Activated T-cell treated with anti-CD3 and anti-CD28 coated beads, Interleukin-2, amount 50 U/mL, for 4 hours (primary cell): ENCODE data around the gene N4BP2L2. TPM values are rescaled to one million over a fixed set of nuclear protein-coding genes. Genes with fewer than 3 reads are reported as not detected.

Source experiments
- ATAC-seq, 2 donors: fragments of 200-7000 bp; cut with Tn5 transposase; one replicate each; pipeline ENCODE4 v1.10.0; 2021
- DNase-seq: peaks from one replicate; pipeline ENCODE4 v3.0.0-alpha.2; 2020
- H3K27me3 Mint-ChIP-seq: one replicate; pipeline ENCODE4 v1.8.0; 2021; ENCODE audit warnings: low read depth, mixed read lengths
- H3K36me3 Mint-ChIP-seq: one replicate; pipeline ENCODE4 v1.8.0; 2022; ENCODE audit warnings: mixed read lengths; ENCODE audit not compliant: insufficient read depth
- H3K4me1 Mint-ChIP-seq: one replicate; pipeline ENCODE4 v1.8.0; 2021; ENCODE audit warnings: low read depth, mixed read lengths
- H3K4me3 Mint-ChIP-seq: one replicate; pipeline ENCODE4 v1.8.0; 2021; ENCODE audit warnings: mild to moderate bottlenecking, moderate library complexity, mixed read lengths
- H3K9me3 Mint-ChIP-seq: one replicate; pipeline ENCODE4 v1.8.0; 2021; ENCODE audit warnings: mixed read lengths
- total RNA-seq, 3 donors: library from RNA; stranded (reverse); gene quantifications; one replicate each; pipeline ENCODE4 v1.2.1, GENCODE V29; 2021

N4BP2L2 gene
- total RNA-seq, 3 donors from 2014 or later: 47.1 to 59.7 (median 58.6) TPM

DNA sequence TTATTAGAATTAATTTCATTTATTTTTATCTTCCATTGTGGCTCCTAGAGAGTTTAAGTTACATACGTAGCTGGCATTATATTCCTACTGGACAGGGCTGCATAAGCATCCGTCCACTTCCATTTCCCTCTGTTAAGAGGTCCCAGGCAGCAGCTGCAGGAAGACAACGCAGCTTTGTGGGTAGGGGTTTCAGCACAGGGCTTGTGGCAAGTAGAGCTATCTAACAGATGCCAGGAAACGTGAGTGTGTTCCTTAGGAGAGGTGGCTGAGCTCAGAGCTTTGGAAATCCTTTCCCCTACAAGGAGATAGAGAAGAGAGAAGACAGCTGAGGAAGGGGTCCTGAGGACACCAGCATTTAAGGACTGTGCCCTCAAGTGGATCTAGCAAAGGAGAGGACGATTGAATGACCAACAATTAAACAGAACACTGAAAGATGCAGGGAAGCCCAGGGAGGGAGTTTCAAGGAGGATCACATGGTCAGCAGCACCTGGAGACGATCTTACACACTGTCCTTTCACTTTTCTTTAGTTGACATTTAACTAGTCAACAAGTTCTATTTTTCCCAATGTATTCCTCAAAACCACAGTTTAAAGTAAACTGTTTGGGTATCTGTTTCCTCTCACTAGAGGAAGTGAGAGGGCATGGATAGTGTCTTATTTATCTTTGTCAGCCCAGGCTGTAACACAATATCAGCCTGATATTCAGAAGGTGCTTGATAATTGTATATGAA, 108.4 kb downstream of the N4BP2L2 start:
- Mint-ChIP-seq H3K4me1 (peaks cover 30% of the 10 kb centered on the region), H3K27me3 (no peaks in the 10 kb centered on the region), H3K9me3 (no peaks in the 10 kb centered on the region), H3K4me3 (no peak overlapping the region), H3K36me3 (peaks cover 7% of the 10 kb centered on the region)
- DNase-seq (no peak), ATAC-seq (no peak)

DNA sequence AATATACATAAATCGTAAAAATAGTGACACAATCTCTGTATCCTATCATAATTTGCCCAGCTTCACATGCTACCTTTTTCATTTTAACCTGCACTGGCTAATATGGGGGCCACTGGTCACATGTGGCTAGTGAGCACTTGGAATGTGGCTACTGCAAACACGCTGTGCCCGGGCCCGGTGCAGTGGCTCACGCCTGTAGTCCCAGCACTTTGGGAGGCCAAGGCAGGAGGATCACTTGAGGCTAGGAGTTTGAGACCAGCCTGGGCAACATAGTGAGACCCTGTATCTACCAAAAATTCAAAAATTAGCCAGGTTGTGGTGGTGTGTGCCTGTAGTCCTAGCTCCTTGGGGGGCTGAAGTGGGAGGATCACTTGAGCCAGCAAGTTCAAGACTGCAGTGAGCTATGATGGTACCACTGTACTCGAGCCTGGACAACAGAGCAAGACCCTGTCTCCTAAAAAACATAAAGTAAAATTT, 109.1 kb downstream of the N4BP2L2 start:
- H3K4me3 Mint-ChIP-seq: no peak overlapping the region
- no peaks in the 10 kb centered on the region for H3K27me3 Mint-ChIP-seq
- H3K36me3 Mint-ChIP-seq: peaks cover 8% of the 10 kb centered on the region
- no peak for ATAC-seq
- DNase-seq: no peak
- H3K9me3 Mint-ChIP-seq: no peaks in the 10 kb centered on the region
- H3K4me1 Mint-ChIP-seq: peaks cover 32% of the 10 kb centered on the region

DNA sequence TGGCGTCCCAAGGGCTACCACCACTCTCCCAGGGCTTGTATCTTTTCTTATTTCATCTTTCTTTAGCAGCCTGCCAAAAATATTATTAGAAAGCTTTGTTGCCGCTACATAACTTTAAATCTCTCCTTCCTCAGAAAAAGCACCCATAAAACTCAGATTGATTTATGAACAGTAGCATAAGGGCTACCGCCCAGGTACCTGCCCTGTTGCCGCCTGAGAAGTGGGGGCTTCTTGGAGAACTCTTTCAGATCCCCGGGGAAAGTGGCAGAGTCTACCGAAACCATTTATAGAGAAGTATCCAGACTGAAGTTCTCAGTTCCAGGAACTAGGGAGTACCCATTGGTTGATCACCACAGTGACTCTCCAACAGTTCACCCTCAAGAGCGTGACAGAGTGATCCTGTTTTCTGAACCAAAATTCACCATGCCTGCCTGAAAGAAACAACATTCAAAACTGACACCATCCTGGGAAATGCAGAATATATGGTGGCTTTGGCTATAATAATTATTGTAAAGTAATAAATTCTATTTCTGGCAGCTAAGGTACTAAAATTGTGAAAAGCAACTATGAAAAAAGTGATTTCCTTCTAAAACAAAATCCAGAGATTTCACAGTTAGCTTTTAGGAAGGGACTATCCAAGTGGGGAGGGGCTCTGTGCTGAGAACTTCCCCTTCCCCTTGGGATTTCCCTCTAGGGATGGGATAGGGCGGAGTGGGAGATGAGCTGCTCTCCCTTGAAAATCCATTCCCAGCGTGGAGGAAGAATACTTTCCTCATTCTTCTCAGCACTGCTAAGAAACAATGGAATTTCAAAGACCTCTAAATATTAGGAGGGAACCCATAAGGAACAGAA, 109.8 kb downstream of the N4BP2L2 start:
- Mint-ChIP-seq H3K36me3 (peaks cover 14% of the 10 kb centered on the region), H3K4me3 (peak overlapping the region; percentile 83), H3K4me1 (peaks cover 37% of the 10 kb centered on the region), H3K27me3 (no peaks in the 10 kb centered on the region), H3K9me3 (no peaks in the 10 kb centered on the region)
- no peak for ATAC-seq
- no peak for DNase-seq

DNA sequence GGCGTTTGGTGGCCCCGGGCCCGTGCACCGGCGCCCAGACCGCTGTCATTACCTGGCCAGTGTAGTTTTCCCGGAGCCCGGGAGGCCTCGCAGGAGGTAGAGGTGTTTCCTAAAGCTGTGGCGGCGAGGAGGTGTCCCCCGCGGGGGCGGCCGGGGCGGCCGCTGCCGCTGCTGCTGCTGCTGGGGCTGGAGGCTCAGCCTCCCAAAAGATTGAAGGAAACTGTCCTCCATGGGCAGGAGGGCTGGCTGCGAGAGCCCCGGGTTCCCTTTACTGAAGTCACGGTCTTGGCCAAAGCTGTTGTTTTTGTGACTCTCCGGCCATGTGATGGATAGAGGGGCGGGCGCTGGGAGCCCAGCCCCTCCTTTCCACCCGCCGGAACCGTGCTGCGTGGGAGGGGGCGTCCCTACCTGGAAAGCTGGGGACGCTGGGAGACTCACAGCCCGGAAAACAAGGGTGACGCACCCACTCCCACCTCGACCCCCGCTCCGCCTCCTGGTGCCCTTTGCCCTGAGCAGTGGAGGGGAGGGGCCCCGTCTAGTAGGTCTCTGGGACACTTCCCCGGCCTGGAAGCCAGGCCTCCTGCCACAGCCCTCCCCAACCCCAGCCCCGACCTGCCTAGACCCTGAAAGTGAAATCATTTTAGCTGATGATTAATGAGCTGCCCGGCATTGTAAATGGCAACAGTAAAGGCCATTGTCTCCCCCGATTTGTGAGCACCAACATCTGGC, 110.6 kb downstream of the N4BP2L2 start, which contains the start of gene N4BP2L1:
Gene N4BP2L1 (minus strand): TSS at position 279 of the 729 bp plus-strand sequence. CDS start 48 bp downstream, at position 231.
- ATAC-seq (peak; percentile 59 to 64), DNase-seq (peak; percentile 90)
- Mint-ChIP-seq H3K27me3 (no peaks in the 10 kb centered on the region), H3K4me3 (peak within 1 kb of the TSS; percentile 87), H3K4me1 (peaks cover 43% of the 10 kb centered on the region), H3K9me3 (no peaks in the 10 kb centered on the region), H3K36me3 (peaks cover 18% of the 10 kb centered on the region)

DNA sequence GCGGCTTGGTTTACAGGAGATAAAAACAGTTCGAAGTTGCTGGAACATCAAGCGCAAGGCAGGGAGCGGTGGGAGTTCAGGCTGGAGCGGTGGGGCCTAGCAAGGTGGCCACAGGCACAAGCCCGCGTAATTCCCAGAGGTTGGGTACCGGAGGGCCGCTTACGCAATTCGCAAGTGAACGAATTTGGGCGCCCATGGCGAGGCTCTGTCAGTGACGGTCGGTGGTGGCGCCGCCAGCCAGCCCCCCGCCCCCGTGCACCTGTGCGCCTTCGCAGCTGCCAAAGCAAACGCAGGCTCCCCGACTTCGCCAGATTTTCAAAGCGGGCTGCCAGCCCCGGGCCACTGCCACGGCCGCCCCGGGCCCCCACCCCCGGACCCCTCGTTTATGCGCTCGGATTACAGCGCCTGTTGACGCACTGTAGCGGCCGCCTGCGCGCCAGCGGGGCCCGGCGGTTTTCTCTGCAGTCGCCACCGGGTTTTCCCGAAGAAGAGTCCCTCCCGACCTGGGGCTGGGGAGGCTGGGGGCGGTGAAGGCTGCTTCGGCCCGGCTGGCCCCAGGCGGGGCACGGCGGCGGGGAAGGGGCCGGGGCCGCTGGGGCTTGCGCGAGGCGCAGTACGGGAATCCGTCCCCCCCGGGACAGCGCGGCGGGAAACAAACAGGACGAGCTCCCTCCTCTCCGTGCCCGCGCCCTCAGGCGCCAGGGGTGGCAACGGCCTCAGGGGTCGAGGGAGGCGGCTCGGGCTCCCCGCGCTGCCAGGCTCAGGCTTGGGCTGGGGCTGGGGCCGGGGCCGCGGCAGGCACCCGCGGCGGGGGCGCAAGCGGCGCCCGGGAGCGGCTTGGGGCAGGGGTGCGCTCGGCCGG, 111.4 kb downstream of the N4BP2L2 start:
- Mint-ChIP-seq H3K27me3 (no peaks in the 10 kb centered on the region), H3K9me3 (no peaks in the 10 kb centered on the region), H3K4me1 (peaks cover 44% of the 10 kb centered on the region), H3K4me3 (peak overlapping the region; percentile 87), H3K36me3 (peaks cover 19% of the 10 kb centered on the region)
- peak; percentile 23 to 31 for ATAC-seq
- peak; percentile 44 for DNase-seq

DNA sequence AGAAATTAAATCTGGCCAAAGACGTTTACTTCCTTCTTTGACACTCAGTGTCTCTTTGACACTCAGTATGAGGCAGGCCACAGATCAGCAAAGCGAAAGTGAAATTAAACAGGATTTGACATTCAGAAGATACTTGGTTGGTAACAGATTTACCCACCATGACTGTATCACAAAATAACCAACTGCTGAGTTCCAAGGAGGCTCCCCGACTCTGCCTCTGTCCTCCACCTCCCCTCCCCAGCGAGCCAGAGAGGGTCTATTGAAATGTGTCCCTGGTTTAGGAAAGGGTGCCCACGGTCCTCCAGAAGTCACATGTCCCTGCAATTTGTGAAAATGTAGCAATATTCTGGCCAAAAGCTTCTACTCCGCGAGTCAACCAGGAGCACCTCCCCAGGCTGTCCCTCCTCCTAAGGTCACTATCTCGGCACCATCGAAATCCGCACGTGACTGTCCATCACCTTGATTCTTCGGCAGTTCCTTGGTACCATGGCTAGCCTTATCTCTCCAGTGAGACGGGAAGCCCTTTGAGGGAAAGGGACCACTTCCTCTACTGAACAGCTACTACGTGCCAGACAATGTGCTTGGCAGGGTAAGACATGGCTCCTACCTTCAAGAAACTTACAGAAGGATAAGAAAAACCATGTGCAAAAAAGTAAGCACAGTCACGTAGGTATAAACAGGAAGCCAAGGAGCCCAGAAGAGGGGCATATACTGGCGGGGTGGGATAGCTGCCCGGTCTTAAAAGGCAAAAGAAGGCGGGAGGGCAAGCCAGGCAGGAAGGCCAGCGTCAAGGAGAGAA, 112.2 kb downstream of the N4BP2L2 start:
- H3K27me3 Mint-ChIP-seq: no peaks in the 10 kb centered on the region
- peaks cover 44% of the 10 kb centered on the region for H3K4me1 Mint-ChIP-seq
- peaks cover 21% of the 10 kb centered on the region for H3K36me3 Mint-ChIP-seq
- no peaks in the 10 kb centered on the region for H3K9me3 Mint-ChIP-seq
- H3K4me3 Mint-ChIP-seq: peak overlapping the region; percentile 87
- ATAC-seq (peak; percentile 65 to 68), DNase-seq (peak; percentile 18)

DNA sequence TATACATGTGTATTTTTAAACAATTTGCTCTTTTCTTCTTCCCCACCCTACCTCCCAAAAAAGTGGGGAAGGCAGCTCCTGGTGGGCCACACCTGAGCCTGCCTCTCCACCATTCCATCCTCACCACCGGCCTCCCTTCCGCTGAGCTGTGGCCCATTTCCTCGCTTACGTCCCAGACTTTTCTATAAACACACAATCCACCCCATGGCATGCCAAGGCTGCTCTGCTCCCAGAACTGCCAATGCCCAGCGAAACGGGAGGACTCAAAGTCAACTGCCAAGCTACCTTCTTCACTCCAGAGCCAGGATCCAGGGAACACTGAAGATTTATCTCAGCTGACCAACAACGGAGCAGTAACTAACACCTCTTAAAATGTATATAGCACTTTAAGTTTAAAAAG, 113.4 kb downstream of the N4BP2L2 start:
- no peaks in the 10 kb centered on the region for H3K27me3 Mint-ChIP-seq
- peaks cover under 1% of the 10 kb centered on the region for H3K9me3 Mint-ChIP-seq
- no peak for DNase-seq
- no peak for ATAC-seq
- H3K36me3 Mint-ChIP-seq: peaks cover 25% of the 10 kb centered on the region
- peaks cover 44% of the 10 kb centered on the region for H3K4me1 Mint-ChIP-seq
- H3K4me3 Mint-ChIP-seq: peak overlapping the region; percentile 8

DNA sequence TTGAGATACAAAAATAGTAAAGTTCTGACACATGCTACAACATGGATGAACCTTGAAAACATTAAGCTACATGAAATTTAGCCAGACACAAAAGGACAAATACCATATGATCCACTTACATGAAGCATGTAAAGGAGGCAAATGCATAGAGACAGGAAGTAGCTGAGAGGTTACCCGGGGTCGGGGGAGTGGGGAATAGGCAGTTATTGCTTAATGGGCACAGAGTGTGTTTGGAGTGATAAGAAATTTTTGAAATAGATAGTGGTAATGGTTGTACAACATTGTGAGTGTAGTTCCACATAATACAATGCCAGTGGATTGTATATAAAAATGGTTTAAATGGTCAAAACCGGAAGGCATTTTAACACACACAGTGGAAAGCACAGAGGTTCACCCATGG, 115.0 kb downstream of the N4BP2L2 start:
- no peak overlapping the region for H3K4me3 Mint-ChIP-seq
- peaks cover 37% of the 10 kb centered on the region for H3K36me3 Mint-ChIP-seq
- peaks cover 4% of the 10 kb centered on the region for H3K9me3 Mint-ChIP-seq
- H3K27me3 Mint-ChIP-seq: no peaks in the 10 kb centered on the region
- ATAC-seq (no peak), DNase-seq (no peak)
- peaks cover 36% of the 10 kb centered on the region for H3K4me1 Mint-ChIP-seq

DNA sequence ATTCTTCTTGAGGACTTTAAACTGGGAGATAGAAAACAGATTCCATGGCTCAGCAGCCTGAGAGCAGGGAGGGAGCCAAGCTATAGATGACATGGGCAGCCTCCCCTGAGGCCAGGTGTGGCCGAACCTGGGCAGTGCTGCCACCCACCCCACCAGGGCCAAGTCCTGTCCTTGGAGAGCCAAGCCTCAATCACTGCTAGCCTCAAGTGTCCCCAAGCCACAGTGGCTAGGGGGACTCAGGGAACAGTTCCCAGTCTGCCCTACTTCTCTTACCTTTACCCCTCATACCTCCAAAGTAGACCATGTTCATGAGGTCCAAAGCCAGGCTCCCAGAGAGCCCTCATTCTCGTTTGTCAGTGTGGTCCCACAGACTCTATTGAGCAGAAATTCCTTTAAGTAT, 118.7 kb downstream of the N4BP2L2 start:
- ATAC-seq: no peak
- peaks cover 43% of the 10 kb centered on the region for H3K36me3 Mint-ChIP-seq

DNA sequence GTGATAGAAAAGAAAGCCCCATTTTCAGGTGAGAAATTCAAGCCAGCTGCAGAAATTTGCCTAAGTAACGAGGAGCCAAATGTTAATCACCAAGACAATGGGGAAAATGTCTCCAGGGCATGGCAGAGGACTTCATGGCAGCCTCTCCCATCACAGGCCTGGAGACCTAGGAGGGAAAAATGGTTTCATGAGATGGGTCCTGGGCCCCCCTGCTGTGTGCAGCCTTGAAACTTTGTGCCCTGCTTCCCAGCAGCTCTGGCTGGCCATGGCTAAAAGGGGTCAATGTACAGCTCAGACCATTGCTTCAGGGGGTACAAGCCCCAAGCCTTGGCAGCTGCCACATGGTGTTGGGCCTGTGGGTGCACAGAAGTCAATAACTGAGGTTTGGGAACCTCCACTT, 120.6 kb downstream of the N4BP2L2 start:
- Mint-ChIP-seq H3K9me3 (peaks cover 4% of the 10 kb centered on the region), H3K4me3 (no peak overlapping the region), H3K36me3 (peaks cover 32% of the 10 kb centered on the region), H3K27me3 (no peaks in the 10 kb centered on the region), H3K4me1 (peaks cover 6% of the 10 kb centered on the region)
- no peak for DNase-seq
- no peak for ATAC-seq

More for the DNA sequence above, 118.7 kb downstream of the N4BP2L2 start:
- no peak for DNase-seq
- H3K4me3 Mint-ChIP-seq: no peak overlapping the region
- peaks cover 17% of the 10 kb centered on the region for H3K4me1 Mint-ChIP-seq
- no peaks in the 10 kb centered on the region for H3K27me3 Mint-ChIP-seq
- H3K9me3 Mint-ChIP-seq: peaks cover 4% of the 10 kb centered on the region

DNA sequence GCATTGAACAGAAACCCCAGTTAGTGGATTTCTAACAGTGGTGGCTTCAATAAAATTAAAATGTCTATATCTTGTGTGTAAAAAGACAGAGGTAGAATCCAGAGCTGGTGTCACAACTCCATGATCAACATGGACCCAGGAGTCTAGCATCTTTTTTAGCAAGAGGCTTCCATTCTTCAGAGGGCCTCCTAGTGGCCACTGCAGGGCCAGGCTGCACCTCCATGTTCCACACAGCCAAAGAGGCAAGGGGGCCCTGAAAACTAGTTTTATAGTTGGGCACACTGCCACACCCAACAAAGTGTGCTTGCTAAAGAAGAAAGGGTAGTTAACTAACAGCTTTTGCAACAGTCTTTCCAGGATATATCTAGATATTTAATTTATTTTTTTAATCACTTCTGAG, 123.6 kb downstream of the N4BP2L2 start:
- DNase-seq (no peak), ATAC-seq (peak in 1 of 2 donors; percentile 58)
- H3K4me3 Mint-ChIP-seq: no peak overlapping the region
- peaks cover 1% of the 10 kb centered on the region for H3K9me3 Mint-ChIP-seq
- peaks cover 6% of the 10 kb centered on the region for H3K4me1 Mint-ChIP-seq
- no peaks in the 10 kb centered on the region for H3K27me3 Mint-ChIP-seq
- peaks cover 23% of the 10 kb centered on the region for H3K36me3 Mint-ChIP-seq

DNA sequence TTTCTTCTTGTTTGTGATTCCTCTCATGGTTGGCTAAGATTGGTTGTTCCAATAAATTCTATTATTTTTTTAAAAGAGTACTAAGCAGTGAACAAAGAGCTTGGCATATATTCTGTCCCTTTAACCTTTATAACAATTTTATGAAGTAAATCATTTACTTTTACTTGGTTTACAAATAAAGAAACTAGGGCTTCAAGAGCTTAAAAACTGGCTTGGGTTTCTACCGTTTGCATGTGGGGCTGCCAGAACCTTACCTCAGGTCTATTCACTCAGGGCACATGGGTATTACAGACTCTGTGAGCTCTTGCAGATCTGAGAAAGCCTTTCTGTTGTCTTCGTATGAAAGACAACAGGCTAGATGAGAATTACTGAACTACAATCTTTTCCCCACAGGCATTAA, 124.0 kb downstream of the N4BP2L2 start:
- peaks cover 22% of the 10 kb centered on the region for H3K36me3 Mint-ChIP-seq
- ATAC-seq (no peak), DNase-seq (no peak)
- H3K4me3 Mint-ChIP-seq: no peak overlapping the region
- peaks cover 6% of the 10 kb centered on the region for H3K4me1 Mint-ChIP-seq
- no peaks in the 10 kb centered on the region for H3K27me3 Mint-ChIP-seq
- no peaks in the 10 kb centered on the region for H3K9me3 Mint-ChIP-seq

DNA sequence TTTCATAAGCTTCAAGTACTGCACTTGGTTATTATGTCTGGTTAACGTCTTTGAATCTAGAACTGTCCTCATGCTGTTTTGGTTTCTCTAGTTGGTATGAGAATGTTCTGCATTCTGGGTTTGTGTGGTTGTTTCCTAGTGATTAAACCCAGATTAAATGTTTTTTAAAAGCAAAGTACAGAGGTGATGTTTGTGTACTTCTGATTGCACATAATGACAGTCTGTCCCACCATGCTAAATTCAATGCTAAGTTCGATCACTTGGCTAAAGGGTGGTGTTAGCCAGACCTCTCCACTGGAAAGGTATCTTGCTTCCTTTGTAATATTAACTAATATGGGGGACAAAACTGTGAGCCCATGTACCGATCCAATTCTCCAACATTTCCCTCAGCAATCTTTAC, 125.3 kb downstream of the N4BP2L2 start:
- no peaks in the 10 kb centered on the region for H3K9me3 Mint-ChIP-seq
- no peak for DNase-seq
- H3K4me1 Mint-ChIP-seq: peaks cover 11% of the 10 kb centered on the region
- no peaks in the 10 kb centered on the region for H3K27me3 Mint-ChIP-seq
- no peak for ATAC-seq
- H3K4me3 Mint-ChIP-seq: no peak overlapping the region
- H3K36me3 Mint-ChIP-seq: peaks cover 15% of the 10 kb centered on the region
